ENCODE data around the gene VWA7.

VWA7 gene

GRCh38 chr6:31775633-31776484, 1.3 kb downstream of the VWA7 start:
- no peak overlapping the region for H3K27ac ChIP-seq (ENCODE audit: low read length)
- no peaks in the 10 kb centered on the region for H3K27me3 ChIP-seq (ENCODE audit: low read depth, low read length)
- no peak overlapping the region for H3K4me3 ChIP-seq (ENCODE audit: low read depth in 1 of 2, low read length in 2 of 2)

GRCh38 chr6:31775184-31775583, 1.9 kb downstream of the VWA7 start:
- H3K36me3 ChIP-seq (ENCODE audit: control insufficient read depth in 1 of 2, insufficient read depth in 2 of 2, low read length in 2 of 2) = peaks cover under 1 to 19% of the 10 kb centered on the region in 2 donors
- no peaks in the 10 kb centered on the region for H3K9me3 ChIP-seq (ENCODE audit: control insufficient read depth in 1 of 2, low read length in 2 of 2)
- H3K4me3 ChIP-seq (ENCODE audit: low read depth in 1 of 2, low read length in 2 of 2) = no peak overlapping the region
- H3K27ac ChIP-seq (ENCODE audit: low read length) = no peak overlapping the region
- H3K4me1 ChIP-seq (ENCODE audit: control insufficient read depth in 1 of 2, insufficient read depth in 2 of 2, low read length in 2 of 2) = peaks cover 0 to 12% of the 10 kb centered on the region in 2 donors
- H3K27me3 ChIP-seq (ENCODE audit: low read depth, low read length) = no peaks in the 10 kb centered on the region

More at GRCh38 chr6:31775633-31776484, 1.3 kb downstream of the VWA7 start:
- Histone ChIP-seq H3K36me3 (ENCODE audit: control insufficient read depth in 1 of 2, insufficient read depth in 2 of 2, low read length in 2 of 2) (peaks cover 7 to 26% of the 10 kb centered on the region in 2 donors), H3K4me1 (ENCODE audit: control insufficient read depth in 1 of 2, insufficient read depth in 2 of 2, low read length in 2 of 2) (peaks cover 0 to 12% of the 10 kb centered on the region in 2 donors), H3K9me3 (ENCODE audit: control insufficient read depth in 1 of 2, low read length in 2 of 2) (no peaks in the 10 kb centered on the region)

- H3K36me3 ChIP-seq (ENCODE audit: control insufficient read depth in 1 of 2, insufficient read depth in 2 of 2, low read length in 2 of 2) = no peaks in the 10 kb centered on the region
- no peaks in the 10 kb centered on the region for H3K27me3 ChIP-seq (ENCODE audit: low read depth, low read length)
- H3K9me3 ChIP-seq (ENCODE audit: control insufficient read depth in 1 of 2, low read length in 2 of 2) = no peaks in the 10 kb centered on the region
- no peak overlapping the region for H3K27ac ChIP-seq (ENCODE audit: low read length)
- no peak overlapping the region for H3K4me3 ChIP-seq (ENCODE audit: low read depth in 1 of 2, low read length in 2 of 2)
- peaks cover 0 to 7% of the 10 kb centered on the region in 2 donors for H3K4me1 ChIP-seq (ENCODE audit: control insufficient read depth in 1 of 2, insufficient read depth in 2 of 2, low read length in 2 of 2)
These were observed 5.2 kb downstream of the VWA7 start for GRCh38 chr6:31771992-31772358.

GRCh38 chr6:31770860-31771259, 6.3 kb downstream of the VWA7 start:
- H3K4me1 ChIP-seq (ENCODE audit: control insufficient read depth in 1 of 2, insufficient read depth in 2 of 2, low read length in 2 of 2) = peaks cover 0 to 3% of the 10 kb centered on the region in 2 donors
- no peaks in the 10 kb centered on the region for H3K36me3 ChIP-seq (ENCODE audit: control insufficient read depth in 1 of 2, insufficient read depth in 2 of 2, low read length in 2 of 2)
- H3K4me3 ChIP-seq (ENCODE audit: low read depth in 1 of 2, low read length in 2 of 2) = no peak overlapping the region
- H3K9me3 ChIP-seq (ENCODE audit: control insufficient read depth in 1 of 2, low read length in 2 of 2) = no peaks in the 10 kb centered on the region
- H3K27me3 ChIP-seq (ENCODE audit: low read depth, low read length) = no peaks in the 10 kb centered on the region
- H3K27ac ChIP-seq (ENCODE audit: low read length) = no peak overlapping the region

- H3K27ac ChIP-seq (ENCODE audit: low read length) = no peak overlapping the region
- no peaks in the 10 kb centered on the region for H3K9me3 ChIP-seq (ENCODE audit: control insufficient read depth in 1 of 2, low read length in 2 of 2)
- no peaks in the 10 kb centered on the region for H3K36me3 ChIP-seq (ENCODE audit: control insufficient read depth in 1 of 2, insufficient read depth in 2 of 2, low read length in 2 of 2)
- no peak overlapping the region for H3K4me3 ChIP-seq (ENCODE audit: low read depth in 1 of 2, low read length in 2 of 2)
- peaks cover 0 to 7% of the 10 kb centered on the region in 2 donors for H3K4me1 ChIP-seq (ENCODE audit: control insufficient read depth in 1 of 2, insufficient read depth in 2 of 2, low read length in 2 of 2)
- H3K27me3 ChIP-seq (ENCODE audit: low read depth, low read length) = no peaks in the 10 kb centered on the region
These were observed 7.3 kb downstream of the VWA7 start for GRCh38 chr6:31769684-31770371.

- Histone ChIP-seq H3K9me3 (ENCODE audit: control insufficient read depth in 1 of 2, low read length in 2 of 2) (no peaks in the 10 kb centered on the region), H3K4me3 (ENCODE audit: low read depth in 1 of 2, low read length in 2 of 2) (no peak overlapping the region), H3K4me1 (ENCODE audit: control insufficient read depth in 1 of 2, insufficient read depth in 2 of 2, low read length in 2 of 2) (peaks cover 0 to 7% of the 10 kb centered on the region in 2 donors), H3K36me3 (ENCODE audit: control insufficient read depth in 1 of 2, insufficient read depth in 2 of 2, low read length in 2 of 2) (no peaks in the 10 kb centered on the region), H3K27me3 (ENCODE audit: low read depth, low read length) (no peaks in the 10 kb centered on the region), H3K27ac (ENCODE audit: low read length) (no peak overlapping the region)
These were observed 8.5 kb downstream of the VWA7 start for GRCh38 chr6:31768363-31769257.

- H3K36me3 ChIP-seq (ENCODE audit: control insufficient read depth in 1 of 2, insufficient read depth in 2 of 2, low read length in 2 of 2) = no peaks in the 10 kb centered on the region
- H3K9me3 ChIP-seq (ENCODE audit: control insufficient read depth in 1 of 2, low read length in 2 of 2) = no peaks in the 10 kb centered on the region
- no peak overlapping the region for H3K27ac ChIP-seq (ENCODE audit: low read length)
These were observed 10.0 kb downstream of the VWA7 start for GRCh38 chr6:31767096-31767645.

GRCh38 chr6:31765910-31766794, 11.0 kb downstream of the VWA7 start:
- Histone ChIP-seq H3K27me3 (ENCODE audit: low read depth, low read length) (no peaks in the 10 kb centered on the region), H3K4me1 (ENCODE audit: control insufficient read depth in 1 of 2, insufficient read depth in 2 of 2, low read length in 2 of 2) (peaks cover 0 to 10% of the 10 kb centered on the region in 2 donors), H3K27ac (ENCODE audit: low read length) (no peak overlapping the region), H3K4me3 (ENCODE audit: low read depth in 1 of 2, low read length in 2 of 2) (peak overlapping the region; percentile 15 to 48), H3K9me3 (ENCODE audit: control insufficient read depth in 1 of 2, low read length in 2 of 2) (no peaks in the 10 kb centered on the region), H3K36me3 (ENCODE audit: control insufficient read depth in 1 of 2, insufficient read depth in 2 of 2, low read length in 2 of 2) (no peaks in the 10 kb centered on the region)

More at GRCh38 chr6:31767096-31767645, 10.0 kb downstream of the VWA7 start:
- peaks cover 0 to 10% of the 10 kb centered on the region in 2 donors for H3K4me1 ChIP-seq (ENCODE audit: control insufficient read depth in 1 of 2, insufficient read depth in 2 of 2, low read length in 2 of 2)
- H3K27me3 ChIP-seq (ENCODE audit: low read depth, low read length) = no peaks in the 10 kb centered on the region
- no peak overlapping the region for H3K4me3 ChIP-seq (ENCODE audit: low read depth in 1 of 2, low read length in 2 of 2)

- H3K36me3 ChIP-seq (ENCODE audit: control insufficient read depth in 1 of 2, insufficient read depth in 2 of 2, low read length in 2 of 2) = no peaks in the 10 kb centered on the region
- peak overlapping the region in 1 of 2 donors; percentile 48 for H3K4me3 ChIP-seq (ENCODE audit: low read depth in 1 of 2, low read length in 2 of 2)
- no peaks in the 10 kb centered on the region for H3K27me3 ChIP-seq (ENCODE audit: low read depth, low read length)
- H3K4me1 ChIP-seq (ENCODE audit: control insufficient read depth in 1 of 2, insufficient read depth in 2 of 2, low read length in 2 of 2) = peaks cover 0 to 10% of the 10 kb centered on the region in 2 donors
- H3K27ac ChIP-seq (ENCODE audit: low read length) = no peak overlapping the region
- H3K9me3 ChIP-seq (ENCODE audit: control insufficient read depth in 1 of 2, low read length in 2 of 2) = no peaks in the 10 kb centered on the region
These were observed 11.6 kb downstream of the VWA7 start for GRCh38 chr6:31765559-31765909.

- H3K4me3 ChIP-seq (ENCODE audit: low read depth in 1 of 2, low read length in 2 of 2) = no peak overlapping the region
- H3K9me3 ChIP-seq (ENCODE audit: control insufficient read depth in 1 of 2, low read length in 2 of 2) = no peaks in the 10 kb centered on the region
- no peaks in the 10 kb centered on the region for H3K36me3 ChIP-seq (ENCODE audit: control insufficient read depth in 1 of 2, insufficient read depth in 2 of 2, low read length in 2 of 2)
- peaks cover 0 to 10% of the 10 kb centered on the region in 2 donors for H3K4me1 ChIP-seq (ENCODE audit: control insufficient read depth in 1 of 2, insufficient read depth in 2 of 2, low read length in 2 of 2)
- H3K27ac ChIP-seq (ENCODE audit: low read length) = no peak overlapping the region
- H3K27me3 ChIP-seq (ENCODE audit: low read depth, low read length) = no peaks in the 10 kb centered on the region
These were observed 12.9 kb downstream of the VWA7 start for GRCh38 chr6:31764198-31764597.
